Measurements from ENCODE around the gene GPR31. TPM values are rescaled to one million over a fixed set of nuclear protein-coding genes. Genes with fewer than 3 reads are reported as not detected.

The GPR31 gene
- total RNA-seq, 1 donor from 2014 or later, result not detected

Other genes starting within 250 kb of the GPR31 start
- gene RNASET2, start 201.4 kb downstream of the GPR31 start, total RNA-seq, result 16.7 TPM
- gene CEP43, start 158.6 kb downstream of the GPR31 start, total RNA-seq, result 75.8 TPM
- gene CCR6, start 34.9 kb downstream of the GPR31 start, total RNA-seq, result not detected
- gene UNC93A, start 133.3 kb upstream of the GPR31 start, total RNA-seq, result not detected
- 1.2 TPM for gene TTLL2, start 167.1 kb upstream of the GPR31 start, total RNA-seq

Data from frontal cortex (tissue), 1 donor.